NOMO-1 treated with DMSO at 0.1 percent for 48 hours (cell line): ENCODE data around the gene SAP25.

Experiments used
- DNase-seq: peaks from one replicate; lab custom pipeline; 2025; ENCODE audit not compliant: unreplicated experiment; lab: John Stamatoyannopoulos, UW

Gene SAP25

DNA sequence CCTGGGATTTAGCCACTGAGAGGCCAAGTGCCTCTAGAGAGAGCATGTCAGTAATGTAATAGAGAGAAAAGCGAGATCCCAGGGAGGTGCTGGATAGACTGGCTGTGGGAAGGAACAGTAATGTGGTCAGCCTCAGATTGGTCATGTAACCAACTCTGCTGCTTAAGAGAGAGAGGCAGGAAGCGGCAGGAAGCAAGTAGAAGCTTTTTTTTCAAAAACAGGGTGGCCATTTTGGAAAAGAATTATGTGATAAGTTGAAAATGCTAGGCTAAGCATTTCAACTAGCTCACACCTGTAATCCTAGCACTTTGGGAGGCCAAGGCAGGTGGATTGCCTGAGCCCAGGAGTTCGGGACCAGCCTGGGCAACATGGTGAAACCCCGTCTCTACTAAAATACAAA is 24.7 kb upstream of the SAP25 start:
- no peak for DNase-seq

GRCh38 chr7:100595188-100595587 is 21.5 kb upstream of the SAP25 start:
- DNase-seq = no peak

GRCh38 chr7:100591596-100591995 is 17.9 kb upstream of the SAP25 start:
- no peak for DNase-seq

- no peak for DNase-seq
These were observed 16.5 kb upstream of the SAP25 start for GRCh38 chr7:100590077-100590737.

DNA sequence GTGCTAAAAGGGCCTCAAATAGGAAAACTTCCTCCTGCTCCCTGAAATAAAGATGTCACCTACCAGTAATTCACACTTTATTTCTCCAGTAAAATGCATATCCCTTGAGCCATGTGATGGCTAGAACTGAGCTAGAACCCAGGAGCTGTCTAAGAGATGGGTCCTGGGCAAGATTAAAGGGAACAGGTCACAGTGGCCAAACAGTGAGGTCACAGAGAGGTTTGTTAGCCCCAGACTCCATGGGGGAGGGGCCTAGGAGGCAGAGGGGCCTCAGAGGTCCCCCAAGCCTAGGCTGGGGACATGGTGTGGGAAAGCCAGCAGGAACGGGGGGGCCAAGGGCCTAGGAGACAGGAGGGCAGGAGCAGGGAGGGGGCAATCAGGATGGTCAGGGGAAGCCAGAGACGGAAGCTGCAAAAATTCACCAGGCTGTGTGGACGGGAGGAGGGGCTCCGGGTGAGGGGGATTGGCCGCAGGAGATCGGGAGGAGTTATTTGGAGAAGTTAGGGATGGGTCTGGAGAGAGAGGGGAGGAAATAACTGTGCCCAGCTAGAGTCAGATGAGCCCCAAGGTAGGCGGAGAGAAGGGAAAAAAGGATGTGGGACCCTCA is 15.7 kb upstream of the SAP25 start:
- DNase-seq = no peak

DNA sequence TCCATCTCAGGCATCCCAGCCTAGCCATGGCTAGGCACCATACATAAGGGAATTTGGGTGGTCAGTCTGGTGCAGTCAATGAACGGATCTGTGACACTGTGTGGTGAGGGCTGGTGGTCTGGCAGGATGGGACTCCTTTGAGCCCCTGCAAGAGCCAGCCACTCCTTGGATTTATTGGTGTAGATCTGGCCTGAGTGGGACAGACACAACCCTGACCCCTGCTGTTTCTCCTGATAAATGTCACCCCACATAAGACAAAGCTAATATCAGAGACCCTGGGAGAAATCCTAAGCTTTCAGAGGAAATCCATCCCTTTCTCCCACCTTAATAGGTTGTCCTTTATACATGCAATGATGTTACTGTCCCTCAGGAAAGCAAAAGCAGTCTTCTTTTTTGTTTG is 14.7 kb upstream of the SAP25 start:
- DNase-seq = peak; percentile 40

DNA sequence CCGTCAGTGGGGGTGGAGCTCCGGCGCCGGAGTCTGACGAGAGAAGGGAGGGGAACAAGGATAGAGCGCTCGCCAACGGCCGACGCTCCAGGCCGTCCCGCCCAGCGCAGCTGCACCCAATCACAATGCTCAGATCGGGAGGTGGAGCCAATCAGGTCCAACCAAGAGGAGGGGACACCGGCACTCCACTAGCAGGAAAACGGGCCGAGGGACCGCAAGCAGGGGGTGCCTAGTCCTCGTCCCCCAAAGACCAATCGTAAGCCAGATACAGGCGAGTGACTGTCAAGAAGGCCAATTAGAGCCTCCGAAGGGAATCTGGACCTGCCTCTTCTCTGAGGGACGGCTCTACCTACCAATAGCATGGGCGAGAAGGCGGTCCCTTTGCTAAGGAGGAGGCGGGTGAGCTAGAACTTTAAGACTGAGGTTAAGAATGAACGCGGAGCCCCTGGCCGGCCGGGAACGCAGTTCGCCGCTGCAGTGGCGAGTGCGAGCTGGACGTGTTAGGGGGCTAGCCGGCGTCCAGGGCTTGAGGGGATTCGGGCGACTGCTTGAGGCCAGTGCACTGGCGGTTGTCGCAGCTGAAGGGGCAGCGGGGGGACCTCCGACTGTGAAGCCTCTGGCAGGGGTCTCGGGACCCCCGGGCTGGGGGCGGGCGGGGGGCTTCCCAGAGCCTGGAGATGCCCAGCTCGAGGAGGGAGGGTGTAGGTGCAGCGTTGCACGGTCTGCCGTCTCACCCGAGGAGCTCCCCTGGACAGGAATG is 12.7 kb upstream of the SAP25 start, which contains the start of gene FBXO24:
Gene FBXO24 (plus strand): TSS at position 63 of the 760 bp plus-strand sequence. CDS start 298 bp downstream, at position 361.
- peak; percentile 100 for DNase-seq

DNA sequence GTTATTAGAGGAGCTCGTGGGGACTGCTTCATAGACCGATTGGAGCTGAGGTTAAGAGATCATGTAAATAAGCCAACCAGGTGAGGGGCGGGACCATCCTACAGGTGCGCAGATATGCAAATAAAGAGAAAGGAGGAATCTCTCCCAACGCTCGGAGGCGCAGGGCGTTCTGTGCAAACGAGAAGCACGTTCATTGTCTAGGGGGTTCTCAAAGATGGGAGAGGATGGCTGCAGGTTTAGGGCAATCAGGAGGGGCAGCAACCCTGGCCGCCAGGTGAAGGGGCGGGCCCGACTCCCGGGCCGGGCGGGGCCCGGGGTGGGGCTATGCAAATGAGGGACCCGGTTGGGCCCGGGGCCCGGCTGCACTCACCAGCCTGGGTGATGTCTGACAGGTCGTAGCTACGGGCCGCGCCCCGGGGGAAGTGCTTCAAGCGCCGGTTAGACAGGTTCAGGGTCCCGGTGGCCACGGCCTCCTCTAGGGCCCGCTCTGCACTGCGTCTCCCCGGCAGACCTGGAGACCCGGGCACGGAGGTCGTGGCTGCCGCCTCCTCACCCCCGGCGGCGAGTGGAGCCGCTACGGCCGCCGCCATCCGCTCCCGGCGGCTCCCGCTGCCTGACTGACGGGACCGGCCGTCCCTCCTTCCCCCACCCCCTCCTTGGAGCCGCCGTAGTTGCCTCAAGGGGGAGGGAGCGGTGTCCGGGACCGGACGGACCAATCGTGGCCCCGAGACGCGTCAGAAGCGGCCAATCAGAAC is 12.0 kb upstream of the SAP25 start, which contains the start of gene LRCH4:
Gene LRCH4 (minus strand): TSS at position 619 of the 755 bp plus-strand sequence. CDS start 29 bp downstream, at position 590.
- peak; percentile 35 for DNase-seq

- peak; percentile 35 for DNase-seq
These were observed 11.2 kb upstream of the SAP25 start for GRCh38 chr7:100584683-100585510.

GRCh38 chr7:100584054-100584682 is 10.5 kb upstream of the SAP25 start:
- peak; percentile 97 for DNase-seq

GRCh38 chr7:100583132-100584053 is 9.7 kb upstream of the SAP25 start:
- DNase-seq = peak; percentile 98

GRCh38 chr7:100582650-100583049 is 8.9 kb upstream of the SAP25 start:
- DNase-seq = no peak

DNA sequence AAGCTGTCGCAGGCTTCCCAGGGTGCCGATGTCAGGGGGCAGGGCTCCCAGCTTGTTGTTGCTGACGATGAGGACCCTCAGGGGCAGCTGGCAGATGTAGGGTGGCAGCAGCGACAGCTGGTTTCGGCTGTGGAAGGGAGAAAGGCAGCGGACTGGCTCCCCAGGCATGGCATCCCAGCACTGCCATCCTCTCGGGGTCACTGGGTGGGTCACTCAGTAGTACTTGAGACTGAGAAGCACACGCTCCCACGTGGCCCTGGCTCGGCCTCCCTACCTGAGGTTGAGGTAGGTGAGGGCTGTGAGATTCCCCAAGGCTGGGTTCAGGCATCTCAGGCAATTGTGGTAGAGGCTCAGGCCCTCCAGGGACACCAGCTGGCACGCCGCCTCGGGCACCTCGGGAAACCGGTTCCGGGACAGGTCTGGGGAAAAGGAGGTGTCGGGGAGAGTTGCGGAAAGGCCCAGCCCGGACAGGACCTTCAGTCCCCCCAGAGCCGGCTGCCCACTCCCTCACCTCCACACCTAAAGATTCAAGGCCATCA is 8.4 kb upstream of the SAP25 start:
- DNase-seq = no peak

GRCh38 chr7:100580466-100581283 is 7.0 kb upstream of the SAP25 start:
- DNase-seq = no peak

DNA sequence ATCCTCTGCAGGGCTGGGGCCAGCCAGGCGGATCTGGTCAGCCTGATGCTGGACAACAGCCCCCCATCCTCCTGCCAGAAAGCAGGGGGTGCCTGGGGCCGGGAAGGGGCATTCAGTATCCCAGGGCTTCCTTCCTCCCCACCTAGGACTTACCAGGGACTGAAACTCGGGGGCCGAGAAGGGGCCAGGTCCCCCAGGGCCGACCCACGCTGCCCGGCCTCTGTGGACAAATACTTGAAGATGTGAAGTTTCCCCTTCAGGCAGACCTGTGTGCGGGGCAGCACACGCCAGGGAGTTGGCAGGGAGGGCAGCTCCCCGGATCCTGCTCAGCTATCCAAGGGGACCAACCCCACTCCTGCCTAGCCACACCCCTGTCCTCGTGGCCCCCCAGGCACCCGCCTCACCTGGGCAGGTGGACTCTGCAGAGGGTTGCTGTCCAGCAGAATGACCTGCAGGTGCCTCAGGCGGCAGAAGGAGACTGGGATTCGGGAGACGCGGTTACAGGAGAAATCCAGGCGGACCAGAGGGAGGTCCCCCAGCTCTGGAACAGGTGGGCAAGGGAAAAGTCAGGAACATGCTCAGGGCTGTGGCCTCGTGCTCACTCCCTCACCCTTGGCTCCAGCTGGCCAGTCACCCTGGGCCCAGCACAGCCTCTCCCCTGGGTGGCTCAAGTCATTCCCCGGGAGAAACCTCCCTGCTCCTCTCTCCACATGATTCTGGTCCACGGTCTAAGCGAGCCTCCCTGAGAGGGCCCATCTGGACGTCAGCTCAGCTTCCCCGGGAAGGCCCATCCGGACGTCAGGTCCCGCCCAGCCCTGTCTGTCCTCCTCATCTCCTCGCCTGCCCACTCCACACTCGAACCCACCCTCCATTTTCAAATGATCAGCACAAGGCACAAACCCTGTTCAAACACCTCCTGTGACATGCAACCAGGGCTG is 4.8 kb upstream of the SAP25 start:
- DNase-seq = no peak

GRCh38 chr7:100577507-100577906 is 3.8 kb upstream of the SAP25 start:
- no peak for DNase-seq

- no peak for DNase-seq
These were observed 3.4 kb upstream of the SAP25 start for GRCh38 chr7:100577103-100577502.
